ELF-1 (cell line): ENCODE data around the gene PARP11.

Experiments
- DNase-seq: peaks from one replicate; pipeline ENCODE4 v3.0.0-alpha.2; 2016; ENCODE audit warnings: low read depth, low spot score

PARP11 gene

GRCh38 chr12:3772380-3772779 lies 100.8 kb downstream of the PARP11 start:
- DNase-seq = no peak

GRCh38 chr12:3771853-3772252 lies 101.3 kb downstream of the PARP11 start:
- no peak for DNase-seq

GRCh38 chr12:3770891-3771290 lies 102.3 kb downstream of the PARP11 start:
- DNase-seq = no peak

- no peak for DNase-seq
Observed at GRCh38 chr12:3768911-3769447, 104.2 kb downstream of the PARP11 start.

GRCh38 chr12:3761116-3761735 lies 112.0 kb downstream of the PARP11 start:
- no peak for DNase-seq

GRCh38 chr12:3759878-3760277 lies 113.3 kb downstream of the PARP11 start:
- no peak for DNase-seq
